Measurements from ENCODE around the gene ABCC12. TPM values are rescaled to one million over a fixed set of nuclear protein-coding genes. Genes with fewer than 3 reads are reported as not detected.
"Not testable (repeated sequence)": the region's sequence is repeated elsewhere in the genome, so short reads cannot be mapped to it uniquely, and the experiment has no call there.

Gene ABCC12
- total and polyA plus RNA-seq, 8 donors = 0.06 to 0.26 (median 0.18) TPM; not detected in 2

GRCh38 chr16:48173889-48174288, 18.1 kb upstream of the ABCC12 start:
- TF ChIP-seq CTCF (IDR thresholded peaks at IDR 0.05) = no peak
- no peak overlapping the region for H3K27ac ChIP-seq
- no peaks in the 10 kb centered on the region for H3K4me1 ChIP-seq
- H3K4me3 ChIP-seq = no peak overlapping the region
- ATAC-seq = no peak
- H3K9me3 ChIP-seq = no peaks in the 10 kb centered on the region
- H3K27me3 ChIP-seq = no peaks in the 10 kb centered on the region
- no peaks in the 10 kb centered on the region for H3K36me3 ChIP-seq
- intact Hi-C loops (cut with DNase I) = no loop called here
- no peak for DNase-seq

GRCh38 chr16:48172682-48173081, 16.9 kb upstream of the ABCC12 start:
- no peak for DNase-seq
- H3K27ac ChIP-seq = no peak overlapping the region
- peaks cover 0 to 10% of the 10 kb centered on the region in 2 donors for H3K4me1 ChIP-seq
- TF ChIP-seq CTCF (IDR thresholded peaks at IDR 0.05) = no peak
- no peaks in the 10 kb centered on the region for H3K27me3 ChIP-seq
- no peak overlapping the region for H3K4me3 ChIP-seq
- no peak for ATAC-seq
- no peaks in the 10 kb centered on the region for H3K36me3 ChIP-seq
- intact Hi-C loops (cut with DNase I) = no loop called here
- no peaks in the 10 kb centered on the region for H3K9me3 ChIP-seq

GRCh38 chr16:48169896-48170295, 14.1 kb upstream of the ABCC12 start:
- H3K36me3 ChIP-seq = no peaks in the 10 kb centered on the region
- no peak overlapping the region for H3K27ac ChIP-seq
- H3K9me3 ChIP-seq = no peaks in the 10 kb centered on the region
- no peak overlapping the region for H3K4me3 ChIP-seq
- TF ChIP-seq CTCF (IDR thresholded peaks at IDR 0.05) = no peak
- intact Hi-C loops (cut with DNase I) = no loop called here
- H3K27me3 ChIP-seq = no peaks in the 10 kb centered on the region
- H3K4me1 ChIP-seq = peaks cover 3 to 32% of the 10 kb centered on the region in 2 donors
- ATAC-seq (no peak), DNase-seq (no peak)

- no peak for TF ChIP-seq CTCF (IDR thresholded peaks at IDR 0.05)
- H3K4me3 ChIP-seq = no peak overlapping the region
- H3K27ac ChIP-seq = peak overlapping the region in 1 of 2 donors; percentile 62
- peaks cover 5 to 37% of the 10 kb centered on the region in 2 donors for H3K4me1 ChIP-seq
- no peak for DNase-seq
- no peak for ATAC-seq
- no peaks in the 10 kb centered on the region for H3K9me3 ChIP-seq
- no peaks in the 10 kb centered on the region for H3K27me3 ChIP-seq
- intact Hi-C loops (cut with DNase I) = no loop called here
- H3K36me3 ChIP-seq = no peaks in the 10 kb centered on the region
These were observed 12.3 kb upstream of the ABCC12 start for GRCh38 chr16:48168075-48168474.

- intact Hi-C loops (cut with DNase I); H3K27me3 ChIP-seq; DNase-seq; H3K4me3 ChIP-seq; ATAC-seq; H3K9me3 ChIP-seq; H3K36me3 ChIP-seq: not testable (repeated sequence)
- Histone ChIP-seq H3K4me1 (peaks cover 5 to 37% of the 10 kb centered on the region in 2 donors), H3K27ac (peak overlapping the region in 1 of 2 donors; percentile 54)
These were observed 10.8 kb upstream of the ABCC12 start for GRCh38 chr16:48166617-48167016.

GRCh38 chr16:48165961-48166578, 10.3 kb upstream of the ABCC12 start:
- Histone ChIP-seq H3K27ac (peak overlapping the region in 1 of 2 donors; percentile 54), H3K27me3 (no peaks in the 10 kb centered on the region), H3K9me3 (no peaks in the 10 kb centered on the region), H3K4me3 (no peak overlapping the region), H3K4me1 (peaks cover 5 to 37% of the 10 kb centered on the region in 2 donors), H3K36me3 (no peaks in the 10 kb centered on the region)
- no peak for TF ChIP-seq CTCF (IDR thresholded peaks at IDR 0.05)
- DNase-seq = no peak
- intact Hi-C loops (cut with DNase I) = no loop called here
- ATAC-seq = no peak
